Smooth muscle cell (in vitro differentiated cells): ENCODE data around the gene GUCA1C. TPM values are rescaled to one million over a fixed set of nuclear protein-coding genes. Genes with fewer than 3 reads are reported as not detected.

ENCODE experiments used
- DNase-seq: peaks from one replicate; lab custom pipeline; 2025; ENCODE audit not compliant: unreplicated experiment; lab: John Stamatoyannopoulos, UW
- H2AFZ ChIP-seq: fragments of 200-600 bp; sonication (generic); 2 replicates; pipeline ENCODE4 v1.6.0; 2016; ENCODE audit warnings: antibody characterized with exemption, low read depth, mild to moderate bottlenecking
- H3F3A ChIP-seq: fragments of 200-600 bp; sonication (generic); 2 replicates; pipeline ENCODE4 v1.6.0; 2017; ENCODE audit warnings: antibody characterized with exemption, low read depth
- H3K27ac ChIP-seq: fragments of 200-600 bp; sonication (generic); 2 replicates; pipeline ENCODE4 v1.5.1; 2016; ENCODE audit warnings: low read depth, mild to moderate bottlenecking
- H3K27me3 ChIP-seq: fragments of 200-600 bp; sonication (generic); 2 replicates; pipeline ENCODE4 v1.6.1; 2016; ENCODE audit warnings: low read depth, mild to moderate bottlenecking
- H3K36me3 ChIP-seq: fragments of 200-600 bp; sonication (generic); 2 replicates; pipeline ENCODE4 v1.5.1; 2016; ENCODE audit warnings: low read depth
- H3K4me1 ChIP-seq: fragments of 200-600 bp; sonication (generic); 2 replicates; pipeline ENCODE4 v1.5.1; 2016; ENCODE audit warnings: low read depth
- H3K4me2 ChIP-seq: fragments of 200-600 bp; sonication (generic); 2 replicates; pipeline ENCODE4 v1.6.0; 2016; ENCODE audit warnings: mild to moderate bottlenecking
- H3K4me3 ChIP-seq: fragments of 200-600 bp; sonication (generic); 2 replicates; pipeline ENCODE4 v1.5.1; 2016; ENCODE audit warnings: mild to moderate bottlenecking
- H3K79me2 ChIP-seq: fragments of 200-600 bp; sonication (generic); 2 replicates; pipeline ENCODE4 v1.6.0; 2016; ENCODE audit warnings: low read depth, mild to moderate bottlenecking
- H3K9ac ChIP-seq: fragments of 200-600 bp; sonication (generic); 2 replicates; pipeline ENCODE4 v1.6.0; 2016; ENCODE audit warnings: low read depth
- H3K9me3 ChIP-seq: fragments of 200-600 bp; sonication (generic); replicated peaks from 2 replicates; pipeline ENCODE4 v1.5.1; 2016; ENCODE audit warnings: low read depth
- H4K20me1 ChIP-seq: fragments of 200-600 bp; sonication (generic); 2 replicates; pipeline ENCODE4 v1.6.0; 2016; ENCODE audit warnings: low read depth
- CTCF ChIP-seq: fragments of 200-600 bp; sonication (generic); IDR thresholded peaks from 2 replicates; pipeline ENCODE4 v1.5.1; 2017; ENCODE audit warnings: borderline replicate concordance, mild to moderate bottlenecking, antibody characterized with exemption; ENCODE audit not compliant: insufficient read depth, poor library complexity, severe bottlenecking
- WGBS: methylation state at CpG from one replicate; pipeline ENCODE4 v1.1.7; 2016; ENCODE audit warnings: low lambda C conversion rate; 5-methylcytosine and 5-hydroxymethylcytosine counted together
- polyA plus RNA-seq: library from polyadenylated mRNA; unstranded; fragments of >200 nt; fragmentation: Nextera tagmentation; extraction: Ambion mirVana; gene quantifications from 2 replicates; pipeline ENCODE4 v1.2.1, GENCODE V29; 2016
- total RNA-seq: library from RNA; depleted of rRNA; stranded (reverse); fragments of >200 nt; gene quantifications from 2 replicates; pipeline ENCODE4 v1.2.3, GENCODE V29; 2014

Gene GUCA1C
- total and polyA plus RNA-seq, 2 experiments from 2014 or later, result not detected

GRCh38 chr3:108966773-108967172 lies 13.1 kb upstream of the GUCA1C start:
- Histone ChIP-seq H2AFZ (no peak overlapping the region), H3K79me2 (no peaks in the 10 kb centered on the region), H3K27ac (no peak overlapping the region), H3K4me3 (no peak overlapping the region), H3K4me2 (no peak overlapping the region), H3K4me1 (no peaks in the 10 kb centered on the region), H3K27me3 (peaks cover 3% of the 10 kb centered on the region), H3K9ac (no peak overlapping the region), H3K9me3 (no peaks in the 10 kb centered on the region), H4K20me1 (no peaks in the 10 kb centered on the region), H3F3A (no peaks in the 10 kb centered on the region), H3K36me3 (no peaks in the 10 kb centered on the region)
- no peak for DNase-seq
- WGBS, result 62% methylated on average over 3 of the region's 3 CpGs
- no peak for TF ChIP-seq CTCF

- H3K9me3 ChIP-seq, result no peaks in the 10 kb centered on the region
- H3K4me3 ChIP-seq, result no peak overlapping the region
- H3K9ac ChIP-seq, result no peak overlapping the region
- H3K4me2 ChIP-seq, result no peak overlapping the region
- H3K4me1 ChIP-seq, result no peaks in the 10 kb centered on the region
- H3F3A ChIP-seq, result no peaks in the 10 kb centered on the region
- H2AFZ ChIP-seq, result no peak overlapping the region
- H3K36me3 ChIP-seq, result no peaks in the 10 kb centered on the region
- no peak for TF ChIP-seq CTCF
- H3K27me3 ChIP-seq, result no peaks in the 10 kb centered on the region
- H4K20me1 ChIP-seq, result no peaks in the 10 kb centered on the region
- no peaks in the 10 kb centered on the region for H3K79me2 ChIP-seq
- no peak for DNase-seq
- no peak overlapping the region for H3K27ac ChIP-seq
- 47% methylated on average over 1 of the region's 1 CpG for WGBS
Measured at GRCh38 chr3:108959017-108959416, 5.3 kb upstream of the GUCA1C start.

DNA sequence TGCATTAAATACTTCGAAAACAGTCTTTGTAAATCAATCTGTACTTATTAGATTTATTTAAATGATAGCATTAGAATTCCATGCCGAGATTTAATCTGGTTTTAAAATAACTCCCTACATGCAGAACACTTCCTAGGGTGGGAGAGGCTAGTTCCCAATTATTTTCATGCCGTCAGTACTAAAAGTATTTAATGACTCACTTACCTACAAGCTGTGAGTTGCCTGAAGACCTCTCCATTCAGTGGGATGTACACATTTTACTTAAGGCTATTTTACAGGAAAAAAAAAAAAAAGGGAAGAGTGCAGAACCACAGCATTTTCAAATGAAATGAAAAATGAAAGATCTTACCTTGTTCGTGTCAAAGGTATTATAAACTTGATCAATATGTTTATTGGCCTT lies 469 bp downstream of the GUCA1C start:
- Histone ChIP-seq H3K36me3 (no peaks in the 10 kb centered on the region), H3K4me1 (no peaks in the 10 kb centered on the region), H3K4me2 (no peak overlapping the region), H3K27ac (no peak overlapping the region), H3K9me3 (no peaks in the 10 kb centered on the region), H3K27me3 (no peaks in the 10 kb centered on the region), H3K4me3 (no peak overlapping the region), H2AFZ (no peak overlapping the region), H4K20me1 (no peaks in the 10 kb centered on the region), H3F3A (no peaks in the 10 kb centered on the region), H3K9ac (no peak overlapping the region), H3K79me2 (no peaks in the 10 kb centered on the region)
- WGBS, result 79% methylated on average over 4 of the region's 4 CpGs
- TF ChIP-seq CTCF, result no peak
- no peak for DNase-seq

DNA sequence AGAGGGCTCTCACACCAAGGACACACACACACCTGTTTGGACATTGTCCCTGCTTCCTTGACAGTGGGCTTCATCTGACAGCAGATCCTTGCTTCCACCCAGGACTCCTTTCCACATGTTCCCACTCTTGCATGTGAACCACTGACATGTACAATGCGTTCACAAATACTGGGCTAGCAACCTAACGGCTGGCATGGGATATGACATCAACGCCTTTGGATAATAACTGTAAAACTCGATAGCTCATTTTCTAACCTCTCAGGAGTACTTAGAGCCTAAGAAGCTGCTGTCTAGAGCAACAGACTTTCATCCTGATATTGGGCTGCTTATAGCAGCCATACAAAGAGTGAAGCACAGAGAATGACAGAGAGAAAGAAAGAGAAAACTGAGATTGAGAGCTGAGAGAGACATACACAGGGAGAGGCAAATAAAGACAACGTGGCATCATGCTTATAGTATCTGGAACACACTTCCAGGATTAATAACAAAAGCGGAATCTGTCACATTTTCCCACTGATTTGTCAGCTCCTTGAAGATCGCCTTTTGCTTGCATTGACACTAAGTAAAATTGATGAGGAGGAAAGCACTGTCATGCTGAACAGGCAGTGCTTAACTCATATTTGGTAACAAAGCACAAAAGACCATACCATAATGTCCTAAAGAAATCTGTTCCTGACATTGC lies 1.7 kb downstream of the GUCA1C start:
- Histone ChIP-seq H3K4me1 (no peaks in the 10 kb centered on the region), H3K27ac (no peak overlapping the region), H3K9ac (no peak overlapping the region), H3K4me2 (no peak overlapping the region), H3K9me3 (no peaks in the 10 kb centered on the region), H3F3A (no peaks in the 10 kb centered on the region), H2AFZ (no peak overlapping the region), H3K79me2 (no peaks in the 10 kb centered on the region), H3K27me3 (no peaks in the 10 kb centered on the region), H3K4me3 (no peak overlapping the region), H4K20me1 (no peaks in the 10 kb centered on the region), H3K36me3 (no peaks in the 10 kb centered on the region)
- DNase-seq, result no peak
- no peak for TF ChIP-seq CTCF
- 70% methylated on average over 7 of the region's 7 CpGs for WGBS
